Omental fat pad (tissue), 4 donors: ENCODE data around the gene LRRC26. TPM values are rescaled to one million over a fixed set of nuclear protein-coding genes. Genes with fewer than 3 reads are reported as not detected.

Source experiments
- ATAC-seq: fragments of 150-250 bp; one replicate; pipeline ENCODE4 v1.9.1; 2016; ENCODE audit warnings: mild to moderate bottlenecking, moderate library complexity; ENCODE audit not compliant: low FRiP score
- DNase-seq: peaks from one replicate; pipeline ENCODE4 v3.0.0-alpha.2; 2019; ENCODE audit warnings: low spot score
- total RNA-seq, 4 donors: library from RNA; depleted of rRNA; stranded (reverse); fragments of >200 nt; gene quantifications; one replicate each; pipeline ENCODE4 v1.1.0, GENCODE V29; 2016
- TF ChIP-seq, protein P1 (sequence below), 3 donors: fragments of 450-650 bp; IDR thresholded peaks; one replicate each; pipeline ENCODE4 v1.5.1; 2016 to 2017; ENCODE audit warnings: antibody characterized with exemption in 3 of 3, mild to moderate bottlenecking in 3 of 3, moderate library complexity in 2 of 3

The LRRC26 gene
- total RNA-seq, 4 donors from 2014 or later, result not detected

DNA sequence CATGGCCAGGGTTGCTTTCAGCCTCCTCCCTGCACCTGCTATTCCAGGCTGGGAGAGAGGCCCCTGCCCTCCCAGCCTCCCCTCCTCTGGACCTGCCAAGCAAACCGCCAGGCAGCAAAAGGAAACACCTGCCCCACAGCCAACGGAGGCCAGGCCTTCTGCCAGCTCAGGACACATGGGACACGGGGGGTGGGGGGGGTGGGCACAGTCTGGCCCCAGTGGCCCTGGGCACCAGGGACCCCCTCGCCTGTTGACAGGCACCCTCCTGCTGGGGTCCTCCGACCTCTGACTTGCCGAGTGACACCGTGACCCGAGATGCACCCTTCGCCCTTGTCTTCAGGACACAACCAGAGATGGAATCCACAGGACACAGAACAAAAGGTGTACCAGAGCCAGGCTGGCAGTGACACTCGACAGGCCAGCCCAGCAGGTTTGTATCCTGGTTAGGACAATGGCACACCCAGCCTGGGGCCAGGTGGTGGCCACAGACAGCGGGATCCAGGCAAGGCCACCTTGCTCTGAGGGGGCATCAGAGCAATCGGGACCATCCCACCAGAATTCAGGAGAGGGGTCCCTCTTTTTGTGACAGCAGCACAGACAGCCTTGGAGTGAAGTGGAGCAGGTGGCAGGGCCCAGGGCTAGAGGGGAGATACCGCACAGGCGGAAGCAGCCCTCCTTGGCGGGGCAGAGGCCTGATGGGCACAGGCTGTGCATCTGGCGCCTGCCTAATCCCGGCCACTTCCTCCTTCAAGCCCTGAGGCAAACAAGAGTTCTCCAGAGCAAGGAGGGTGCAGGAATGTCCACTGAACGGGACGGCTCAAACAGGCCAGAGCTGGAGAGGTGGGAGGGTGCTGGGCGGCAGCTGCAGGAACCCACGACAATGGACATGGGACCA lies 3.3 kb upstream of the LRRC26 start:
- TF ChIP-seq, protein P1, sequence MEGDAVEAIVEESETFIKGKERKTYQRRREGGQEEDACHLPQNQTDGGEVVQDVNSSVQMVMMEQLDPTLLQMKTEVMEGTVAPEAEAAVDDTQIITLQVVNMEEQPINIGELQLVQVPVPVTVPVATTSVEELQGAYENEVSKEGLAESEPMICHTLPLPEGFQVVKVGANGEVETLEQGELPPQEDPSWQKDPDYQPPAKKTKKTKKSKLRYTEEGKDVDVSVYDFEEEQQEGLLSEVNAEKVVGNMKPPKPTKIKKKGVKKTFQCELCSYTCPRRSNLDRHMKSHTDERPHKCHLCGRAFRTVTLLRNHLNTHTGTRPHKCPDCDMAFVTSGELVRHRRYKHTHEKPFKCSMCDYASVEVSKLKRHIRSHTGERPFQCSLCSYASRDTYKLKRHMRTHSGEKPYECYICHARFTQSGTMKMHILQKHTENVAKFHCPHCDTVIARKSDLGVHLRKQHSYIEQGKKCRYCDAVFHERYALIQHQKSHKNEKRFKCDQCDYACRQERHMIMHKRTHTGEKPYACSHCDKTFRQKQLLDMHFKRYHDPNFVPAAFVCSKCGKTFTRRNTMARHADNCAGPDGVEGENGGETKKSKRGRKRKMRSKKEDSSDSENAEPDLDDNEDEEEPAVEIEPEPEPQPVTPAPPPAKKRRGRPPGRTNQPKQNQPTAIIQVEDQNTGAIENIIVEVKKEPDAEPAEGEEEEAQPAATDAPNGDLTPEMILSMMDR (IDR thresholded peaks at IDR 0.05), result no peak
- ATAC-seq (no peak), DNase-seq (no peak)

DNA sequence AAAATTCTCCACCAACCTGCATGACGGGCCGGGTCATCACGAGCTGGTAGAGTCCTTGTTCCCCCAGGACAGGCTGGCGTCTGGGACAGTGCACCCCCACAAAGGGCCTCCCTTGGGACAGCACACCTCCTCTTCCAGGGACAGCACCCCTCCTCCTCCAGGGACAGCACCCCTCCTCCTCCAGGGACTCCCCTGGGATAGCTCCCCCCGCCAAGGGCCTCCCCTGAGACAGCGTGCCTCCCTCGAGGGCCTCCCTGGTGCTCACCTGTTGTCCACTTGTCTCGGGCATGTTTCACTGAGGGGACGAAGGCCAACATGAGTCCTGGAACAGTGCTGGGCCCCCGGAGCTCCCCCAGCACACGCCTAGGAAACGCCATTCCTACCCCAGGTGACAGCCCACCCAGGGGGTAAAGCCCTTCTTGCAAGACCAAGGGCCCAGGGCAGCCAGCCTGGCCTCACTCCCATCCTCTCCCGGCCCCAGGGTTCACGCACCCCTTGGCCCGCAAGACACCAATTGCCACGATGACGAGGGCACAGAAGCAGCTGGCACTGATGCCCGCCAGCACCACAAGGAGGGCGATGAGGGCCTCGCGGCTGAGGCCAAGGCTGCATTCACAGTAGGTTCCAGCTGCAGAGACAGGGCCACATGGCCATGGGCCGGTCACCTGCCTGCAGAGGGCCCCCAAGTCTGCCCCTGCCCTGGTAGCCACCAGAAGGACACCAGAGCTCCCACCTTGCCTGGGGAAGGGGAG lies 1.5 kb upstream of the LRRC26 start:
- TF ChIP-seq, protein P1 (IDR thresholded peaks at IDR 0.05), result no peak
- DNase-seq (no peak), ATAC-seq (no peak)

DNA sequence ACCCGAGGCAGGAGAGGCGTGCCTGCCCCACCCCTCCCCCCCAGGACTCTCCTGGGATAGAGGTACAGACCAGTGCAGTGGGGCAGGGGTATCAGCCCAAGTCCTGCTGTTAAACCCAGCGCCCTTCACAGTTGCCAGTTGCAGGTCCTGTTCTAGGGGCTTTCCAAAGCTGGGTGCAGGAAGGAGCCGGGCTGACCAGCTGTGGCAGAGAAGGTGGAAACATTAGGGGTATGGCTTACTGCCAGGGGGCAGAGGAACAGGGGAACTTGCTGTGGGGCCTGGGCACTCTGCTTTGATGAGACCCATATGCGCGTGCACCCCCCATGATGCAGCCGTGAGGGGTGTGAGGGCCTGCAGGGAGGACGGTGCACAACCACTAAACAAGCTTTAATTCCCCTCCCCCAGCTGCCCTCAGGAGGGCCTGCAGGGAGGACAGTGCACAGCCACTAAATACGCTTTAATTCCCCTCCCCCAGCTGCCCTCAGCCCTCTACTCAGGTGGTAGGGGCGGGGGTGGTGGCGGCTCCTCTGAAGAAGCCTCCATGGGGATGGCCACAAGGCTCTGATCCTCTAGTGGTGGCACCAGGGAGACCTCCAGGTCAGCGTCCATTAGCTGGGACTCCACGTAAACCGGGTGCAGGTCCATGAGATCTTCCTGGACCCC lies 766 bp upstream of the LRRC26 start:
- ATAC-seq (no peak), DNase-seq (no peak)
- TF ChIP-seq, protein P1 (IDR thresholded peaks at IDR 0.05), result no peak

DNA sequence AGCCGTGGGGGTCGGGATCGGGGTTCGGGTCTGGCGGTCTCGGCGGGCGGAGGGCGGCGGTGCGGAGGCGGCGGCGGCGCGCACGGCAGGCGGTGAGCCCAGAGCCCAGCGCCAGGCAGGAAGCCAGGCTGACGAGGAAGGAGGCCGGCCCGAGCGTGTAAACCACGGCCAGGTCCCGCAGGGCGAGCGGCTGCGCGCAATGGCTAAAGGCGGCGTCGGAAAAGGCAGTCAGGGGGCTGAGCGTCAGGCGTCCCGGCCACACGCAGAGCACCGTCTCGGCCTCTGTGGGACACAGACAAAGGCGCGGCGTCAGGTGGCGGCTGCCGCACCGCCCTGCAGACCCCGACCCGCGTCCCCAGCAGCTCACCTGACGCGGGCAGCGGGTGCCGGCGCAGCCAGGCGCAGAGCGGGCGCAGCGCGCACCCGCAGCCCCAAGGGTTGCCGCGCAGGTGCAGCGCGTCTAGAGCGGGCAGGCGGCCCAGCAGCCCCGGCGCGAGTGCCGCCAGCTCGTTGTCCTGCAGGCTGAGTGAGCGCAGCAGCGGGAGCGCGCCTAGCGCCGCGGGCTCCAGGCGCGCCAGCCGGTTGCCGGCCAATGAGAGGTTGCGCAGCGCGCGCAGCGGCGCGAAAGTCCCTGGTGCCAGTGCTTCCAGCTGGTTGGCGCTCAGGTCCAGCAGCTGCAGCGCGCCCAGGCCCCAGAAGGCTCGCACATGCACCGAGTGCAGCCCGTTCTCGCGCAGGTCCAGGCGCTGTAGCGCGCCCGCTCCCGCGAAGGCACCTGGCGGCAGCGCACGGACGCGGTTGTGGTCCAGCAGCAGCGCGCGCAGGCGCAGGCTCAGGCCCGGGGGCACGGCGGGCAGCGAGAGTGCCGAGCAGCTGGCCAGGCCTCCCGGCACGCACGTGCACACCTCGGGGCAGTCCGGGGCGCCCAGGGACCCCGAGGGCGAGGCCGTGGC lies 671 bp downstream of the LRRC26 start:
- TF ChIP-seq, protein P1 (IDR thresholded peaks at IDR 0.05), result no peak
- DNase-seq (no peak), ATAC-seq (no peak)

DNA sequence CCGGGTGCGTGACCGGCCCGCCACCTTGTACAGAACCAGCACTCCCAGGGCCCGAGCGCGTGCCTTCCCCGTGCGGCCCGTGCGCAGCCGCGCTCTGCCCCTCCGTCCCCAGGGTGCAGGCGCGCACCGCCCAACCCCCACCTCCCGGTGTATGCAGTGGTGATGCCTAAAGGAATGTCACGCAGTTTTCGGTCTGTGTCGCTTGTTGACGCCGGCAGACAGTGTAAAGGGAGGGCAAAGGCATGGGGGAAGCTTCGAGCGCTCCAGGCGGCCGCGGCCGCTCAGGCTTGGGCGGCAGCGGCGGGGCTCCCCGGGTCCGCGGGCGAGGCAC lies 1.3 kb downstream of the LRRC26 start:
- DNase-seq (no peak), ATAC-seq (no peak)
- TF ChIP-seq, protein P1 (IDR thresholded peaks at IDR 0.05), result no peak
